HCT116 (cell line): ENCODE data around the gene MPPED1. TPM values are rescaled to one million over a fixed set of nuclear protein-coding genes. Genes with fewer than 3 reads are reported as not detected.

Experiments
- ATAC-seq: fragments of 200-7000 bp; cut with Tn5 transposase; 2 replicates; pipeline ENCODE4 v1.9.1; 2020; ENCODE audit warnings: mild to moderate bottlenecking, moderate library complexity
- BruUV-seq: library from RNA; stranded (reverse); fragments of 400-500 nt; replicated peaks from 2 replicates; lab custom pipeline; 2021; lab: Mats Ljungman, UMichigan
- CTCF ChIA-PET: fragments of 300-600 bp; sonication (Branson Sonifier 250); formaldehyde crosslinking; loops from one replicate; lab custom pipeline; 2021; ENCODE audit warnings: antibody characterized with exemption; lab: Charles Lee
- POLR2A ChIA-PET: fragments of 300-600, 350-600 bp; sonication (Branson Sonifier 250); formaldehyde crosslinking; loops from one replicate; lab custom pipeline; 2021; ENCODE audit warnings: antibody characterized with exemption; lab: Charles Lee
- RAD21 ChIA-PET, 2 experiments: fragments of 300-600 bp; sonication (Branson Sonifier 250); formaldehyde crosslinking; loops; one replicate each; lab custom pipeline; 2023; ENCODE audit warnings: low total read pairs in 2 of 2; ENCODE audit not compliant: uncharacterized antibody in 2 of 2, unreplicated experiment in 2 of 2, low non-redundant PET in 1 of 2; lab: Charles Lee
- DNase-seq: peaks from one replicate; pipeline ENCODE4 v3.0.0-alpha.2; 2010; ENCODE audit warnings: low read depth, low spot score
- H2AFZ ChIP-seq: fragments of 200-600 bp; shearing (Covaris generic), sonication (generic); 2 replicates; pipeline ENCODE4 v1.6.1; 2017; ENCODE audit warnings: low read depth, mixed run types, mixed read lengths, antibody characterized with exemption, low read length; ENCODE audit not compliant: poor library complexity, severe bottlenecking
- H3K27ac ChIP-seq: 2 replicates; pipeline ENCODE4 v1.5.1; 2012; ENCODE audit warnings: low read depth, low read length
- H3K27me3 ChIP-seq: fragments of 200-600 bp; sonication (generic); 2 replicates; pipeline ENCODE4 v1.6.1; 2016; ENCODE audit warnings: mixed run types, low read length, mixed read lengths; ENCODE audit not compliant: insufficient read depth
- H3K36me3 ChIP-seq, 2 experiments: fragments of 200-500 bp in 1 of 2; fragments of 200-600 bp in 1 of 2; sonication (Bioruptor generic) in 1 of 2; sonication (generic) in 1 of 2; 2 replicates each; pipeline versions ENCODE4 v1.5.1 to v1.6.1; 2014 to 2016; ENCODE audit warnings: low read length in 2 of 2, inconsistent platforms in 1 of 2, mixed read lengths in 1 of 2, mixed run types in 1 of 2; ENCODE audit not compliant: insufficient read depth in 2 of 2, control insufficient read depth in 1 of 2
- H3K4me1 ChIP-seq, 2 experiments: fragments of 200-600 bp in 1 of 2; sonication (generic) in 1 of 2; 2 replicates each; pipeline versions ENCODE4 v1.5.1 to v1.6.1; 2012 to 2017; ENCODE audit warnings: low read length in 2 of 2, inconsistent platforms in 1 of 2, mild to moderate bottlenecking in 1 of 2, mixed read lengths in 1 of 2, mixed run types in 1 of 2, moderate library complexity in 1 of 2; ENCODE audit not compliant: insufficient read depth in 2 of 2, control insufficient read depth in 1 of 2
- H3K4me2 ChIP-seq: fragments of 200-600 bp; sonication (generic); 2 replicates; pipeline ENCODE4 v1.6.1; 2017; ENCODE audit warnings: mixed run types, low read length, mixed read lengths
- H3K4me3 ChIP-seq, 2 experiments: fragments of 200-600 bp in 1 of 2; sonication (generic) in 1 of 2; replicated peaks in 1 of 2; 2 replicates each; pipeline ENCODE4 v1.5.1; 2011 to 2016; ENCODE audit warnings: low read length in 2 of 2, control low read depth in 1 of 2, low read depth in 1 of 2, mild to moderate bottlenecking in 1 of 2, mixed read lengths in 1 of 2, mixed run types in 1 of 2
- H3K79me2 ChIP-seq: fragments of 200-600 bp; sonication (generic); 2 replicates; pipeline ENCODE4 v1.6.1; 2017; ENCODE audit warnings: mild to moderate bottlenecking, mixed run types, low read length, moderate library complexity, mixed read lengths; ENCODE audit not compliant: insufficient read depth
- H3K9ac ChIP-seq: fragments of 200-600 bp; sonication (generic); 2 replicates; pipeline ENCODE4 v1.6.1; 2016; ENCODE audit warnings: low read length, mixed read lengths
- H3K9me2 ChIP-seq: fragments of 200-600 bp; sonication (generic), shearing (Covaris generic); 2 replicates; pipeline ENCODE4 v1.6.1; 2017; ENCODE audit warnings: mixed run types, mild to moderate bottlenecking, moderate library complexity; ENCODE audit not compliant: insufficient read depth
- H3K9me3 ChIP-seq, 2 experiments: fragments of 200-500 bp in 1 of 2; fragments of 200-600 bp in 1 of 2; sonication (Bioruptor generic) in 1 of 2; sonication (generic) in 1 of 2; 2 replicates each; pipeline ENCODE4 v1.6.1; 2014 to 2017; ENCODE audit warnings: low read length in 2 of 2, mixed read lengths in 2 of 2, inconsistent platforms in 1 of 2, low read depth in 1 of 2, mild to moderate bottlenecking in 1 of 2, mixed run types in 1 of 2, moderate library complexity in 1 of 2; ENCODE audit not compliant: control insufficient read depth in 1 of 2, insufficient read depth in 1 of 2
- H4K20me1 ChIP-seq: fragments of 200-600 bp; sonication (generic), shearing (Covaris generic); 2 replicates; pipeline ENCODE4 v1.6.1; 2017; ENCODE audit warnings: mixed run types, mild to moderate bottlenecking, moderate library complexity; ENCODE audit not compliant: insufficient read depth
- CBX3 ChIP-seq: IDR thresholded peaks from 2 replicates; pipeline ENCODE4 v1.6.1; 2012; ENCODE audit warnings: low read depth
- CEBPB ChIP-seq: IDR thresholded peaks from 2 replicates; pipeline ENCODE4 v1.6.1; 2012; ENCODE audit warnings: low read depth
- EGR1 ChIP-seq: IDR thresholded peaks from 2 replicates; pipeline ENCODE4 v1.6.1; 2012; ENCODE audit warnings: low read depth
- ELF1 ChIP-seq: IDR thresholded peaks from 2 replicates; pipeline ENCODE4 v1.6.1; 2012; ENCODE audit warnings: low read depth, borderline replicate concordance
- EZH2 ChIP-seq: fragments of 200-600 bp; sonication (generic); IDR thresholded peaks from 2 replicates; pipeline ENCODE4 v1.6.1; 2017; ENCODE audit warnings: antibody characterized with exemption, mixed run types
- EZH2phosphoT487 ChIP-seq: fragments of 200-600 bp; IDR thresholded peaks from 2 replicates; pipeline ENCODE4 v1.6.1; 2018; ENCODE audit warnings: antibody characterized with exemption, borderline replicate concordance
- FOSL1 ChIP-seq: IDR thresholded peaks from 2 replicates; pipeline ENCODE4 v1.6.1; 2012; ENCODE audit warnings: low read depth
- JUND ChIP-seq: IDR thresholded peaks from 2 replicates; pipeline ENCODE4 v1.6.1; 2012
- POLR2A ChIP-seq: IDR thresholded peaks from 2 replicates; pipeline ENCODE4 v1.7.0; 2011; ENCODE audit warnings: borderline replicate concordance; ENCODE audit not compliant: insufficient read depth, insufficient read length; ENCODE audit errors: extremely low read depth
- POLR2AphosphoS5 ChIP-seq: IDR thresholded peaks from 2 replicates; pipeline ENCODE4 v1.6.1; 2011; ENCODE audit warnings: mild to moderate bottlenecking, low read depth, low read length, moderate library complexity
- SIN3A ChIP-seq: IDR thresholded peaks from 2 replicates; pipeline ENCODE4 v1.6.1; 2012; ENCODE audit warnings: low read depth
- SP1 ChIP-seq: IDR thresholded peaks from 2 replicates; pipeline ENCODE4 v1.6.1; 2012; ENCODE audit warnings: low read depth
- TCF7L2 ChIP-seq: IDR thresholded peaks from 2 replicates; pipeline ENCODE4 v1.7.0; 2011; ENCODE audit warnings: borderline replicate concordance, inconsistent platforms; ENCODE audit not compliant: insufficient read depth, insufficient read length; ENCODE audit errors: extremely low read depth
- YY1 ChIP-seq: IDR thresholded peaks from 2 replicates; pipeline ENCODE4 v1.6.1; 2011; ENCODE audit warnings: low read length, low read depth, moderate library complexity, mild to moderate bottlenecking; ENCODE audit not compliant: insufficient replicate concordance; ENCODE audit errors: extremely low read depth
- ZFX ChIP-seq: fragments of 450-650 bp; IDR thresholded peaks from 2 replicates; pipeline ENCODE4 v1.6.1; 2017
- ZNF274 ChIP-seq: fragments of 200-500 bp; sonication (Bioruptor generic); IDR thresholded peaks from 2 replicates; pipeline ENCODE4 v1.6.1; 2014; ENCODE audit warnings: mild to moderate bottlenecking, low read depth, low read length, inconsistent platforms
- intact Hi-C: fragments of 100-400 bp; cut with micrococcal nuclease; formaldehyde crosslinking; loops from 2 replicates; pipeline ENCODE4 v1.10.0; 2022
- total RNA-seq: library from RNA; stranded (reverse); gene quantifications from one replicate; pipeline ENCODE4 v1.2.1, GENCODE V29; 2021; ENCODE audit not compliant: unreplicated experiment
- TF ChIP-seq, protein P1 (sequence below): IDR thresholded peaks from 2 replicates; pipeline ENCODE4 v1.6.1; 2012
- TF ChIP-seq, protein P2 (sequence below), 3 experiments: fragments of 200-600 bp in 1 of 3; sonication (generic) in 1 of 3; IDR thresholded peaks in 2 of 3; conservative IDR thresholded peaks in 1 of 3; 2 replicates each; pipeline ENCODE4 v1.5.1; 2012 to 2017; ENCODE audit warnings: low read depth in 2 of 3, low read length in 2 of 3, antibody characterized with exemption in 1 of 3, borderline replicate concordance in 1 of 3, control low read depth in 1 of 3, mild to moderate bottlenecking in 1 of 3, mixed read lengths in 1 of 3, mixed run types in 1 of 3, moderate library complexity in 1 of 3; ENCODE audit not compliant: insufficient read depth in 1 of 3
- TF ChIP-seq, protein P3 (sequence below): IDR thresholded peaks from 2 replicates; pipeline ENCODE4 v1.6.1; 2012

MPPED1 gene
- total RNA-seq, 1 experiment from 2014 or later, result not detected

- no peak overlapping the region for H3K4me2 ChIP-seq
- TF ChIP-seq, protein P1, sequence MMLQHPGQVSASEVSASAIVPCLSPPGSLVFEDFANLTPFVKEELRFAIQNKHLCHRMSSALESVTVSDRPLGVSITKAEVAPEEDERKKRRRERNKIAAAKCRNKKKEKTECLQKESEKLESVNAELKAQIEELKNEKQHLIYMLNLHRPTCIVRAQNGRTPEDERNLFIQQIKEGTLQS, result no peak
- TF ChIP-seq POLR2A (no peak), ZNF274 (no peak), POLR2AphosphoS5 (no peak), CBX3 (no peak), ZFX (no peak), JUND (no peak)
- TF ChIP-seq, all 23 proteins: peak for 0
- Histone ChIP-seq H3K4me3 (no peak overlapping the region), H3K36me3 (no peaks in the 10 kb centered on the region), H3K27ac (no peak overlapping the region), H3K9ac (no peak overlapping the region), H3K79me2 (no peaks in the 10 kb centered on the region), H3K4me1 (no peaks in the 10 kb centered on the region), H3K9me3 (no peaks in the 10 kb centered on the region), H3K27me3 (peaks cover 16% of the 10 kb centered on the region), H3K9me2 (no peaks in the 10 kb centered on the region), H2AFZ (no peak overlapping the region), H4K20me1 (no peaks in the 10 kb centered on the region)
- no peak for ATAC-seq
- BruUV-seq, result no TSS peak
- ChIA-PET POLR2A (no interaction called here), RAD21 (no interaction called here), CTCF (no interaction called here)
- intact Hi-C loops, result no loop called here
- no peak for DNase-seq
Observed at GRCh38 chr22:43425976-43426785, 14.4 kb downstream of the MPPED1 start.

GRCh38 chr22:43426816-43427215 is 15.0 kb downstream of the MPPED1 start:
- H3K9me2 ChIP-seq, result no peaks in the 10 kb centered on the region
- peaks cover 23% of the 10 kb centered on the region for H3K27me3 ChIP-seq
- no peaks in the 10 kb centered on the region for H3K79me2 ChIP-seq
- no peak overlapping the region for H3K4me2 ChIP-seq
- H4K20me1 ChIP-seq, result no peaks in the 10 kb centered on the region
- no peaks in the 10 kb centered on the region for H3K36me3 ChIP-seq
- ChIA-PET RAD21 (no interaction called here), CTCF (no interaction called here), POLR2A (no interaction called here)
- intact Hi-C loops, result no loop called here
- no peak overlapping the region for H3K27ac ChIP-seq
- BruUV-seq, result no TSS peak
- no peaks in the 10 kb centered on the region for H3K9me3 ChIP-seq
- no peak for DNase-seq
- no peaks in the 10 kb centered on the region for H3K4me1 ChIP-seq
- no peak overlapping the region for H2AFZ ChIP-seq
- no peak for ATAC-seq
- H3K9ac ChIP-seq, result no peak overlapping the region
- no peak overlapping the region for H3K4me3 ChIP-seq
- TF ChIP-seq, protein P2, sequence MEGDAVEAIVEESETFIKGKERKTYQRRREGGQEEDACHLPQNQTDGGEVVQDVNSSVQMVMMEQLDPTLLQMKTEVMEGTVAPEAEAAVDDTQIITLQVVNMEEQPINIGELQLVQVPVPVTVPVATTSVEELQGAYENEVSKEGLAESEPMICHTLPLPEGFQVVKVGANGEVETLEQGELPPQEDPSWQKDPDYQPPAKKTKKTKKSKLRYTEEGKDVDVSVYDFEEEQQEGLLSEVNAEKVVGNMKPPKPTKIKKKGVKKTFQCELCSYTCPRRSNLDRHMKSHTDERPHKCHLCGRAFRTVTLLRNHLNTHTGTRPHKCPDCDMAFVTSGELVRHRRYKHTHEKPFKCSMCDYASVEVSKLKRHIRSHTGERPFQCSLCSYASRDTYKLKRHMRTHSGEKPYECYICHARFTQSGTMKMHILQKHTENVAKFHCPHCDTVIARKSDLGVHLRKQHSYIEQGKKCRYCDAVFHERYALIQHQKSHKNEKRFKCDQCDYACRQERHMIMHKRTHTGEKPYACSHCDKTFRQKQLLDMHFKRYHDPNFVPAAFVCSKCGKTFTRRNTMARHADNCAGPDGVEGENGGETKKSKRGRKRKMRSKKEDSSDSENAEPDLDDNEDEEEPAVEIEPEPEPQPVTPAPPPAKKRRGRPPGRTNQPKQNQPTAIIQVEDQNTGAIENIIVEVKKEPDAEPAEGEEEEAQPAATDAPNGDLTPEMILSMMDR (IDR thresholded peaks at IDR 0.05 in 2 of 3, conservative IDR thresholded peaks at IDR 0.05 in 1 of 3; ENCODE audit: borderline replicate concordance in 1 of 3, insufficient read depth in 1 of 3, low read depth in 2 of 3, low read length in 2 of 3), result no peak
- TF ChIP-seq SP1, result no peak
- TF ChIP-seq, protein P1, result no peak
- no peak for TF ChIP-seq YY1
- no peak for TF ChIP-seq TCF7L2
- TF ChIP-seq POLR2AphosphoS5, result no peak
- no peak for TF ChIP-seq ZFX
- no peak for TF ChIP-seq EZH2phosphoT487
- TF ChIP-seq EGR1, result no peak
- TF ChIP-seq, protein P3, sequence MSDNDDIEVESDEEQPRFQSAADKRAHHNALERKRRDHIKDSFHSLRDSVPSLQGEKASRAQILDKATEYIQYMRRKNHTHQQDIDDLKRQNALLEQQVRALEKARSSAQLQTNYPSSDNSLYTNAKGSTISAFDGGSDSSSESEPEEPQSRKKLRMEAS, result no peak
- no peak for TF ChIP-seq SIN3A
- no peak for TF ChIP-seq ELF1
- TF ChIP-seq CEBPB, result no peak
- no peak for TF ChIP-seq POLR2A
- TF ChIP-seq FOSL1, result no peak
- TF ChIP-seq CBX3, result no peak
- no peak for TF ChIP-seq EZH2
